NCI-H460 (cell line): ENCODE results near the gene RPS6KA2. TPM values are rescaled to one million over a fixed set of nuclear protein-coding genes. Genes with fewer than 3 reads are reported as not detected.
A peak's percentile ranks its signal among the peaks of the same experiment; 100 is the strongest.

ENCODE experiments used
- DNase-seq: peaks from one replicate; pipeline ENCODE4 v3.0.0-alpha.2; 2016; ENCODE audit warnings: low read depth; ENCODE audit errors: extremely low read depth
- total RNA-seq: library from RNA; depleted of rRNA; stranded (reverse); fragments of >200 nt; shearing (Covaris generic); gene quantifications from 2 replicates; pipeline ENCODE4 v1.2.3, GENCODE V29; 2014

The RPS6KA2 gene
- total RNA-seq, 1 experiment from 2014 or later: 6.7 TPM

DNA sequence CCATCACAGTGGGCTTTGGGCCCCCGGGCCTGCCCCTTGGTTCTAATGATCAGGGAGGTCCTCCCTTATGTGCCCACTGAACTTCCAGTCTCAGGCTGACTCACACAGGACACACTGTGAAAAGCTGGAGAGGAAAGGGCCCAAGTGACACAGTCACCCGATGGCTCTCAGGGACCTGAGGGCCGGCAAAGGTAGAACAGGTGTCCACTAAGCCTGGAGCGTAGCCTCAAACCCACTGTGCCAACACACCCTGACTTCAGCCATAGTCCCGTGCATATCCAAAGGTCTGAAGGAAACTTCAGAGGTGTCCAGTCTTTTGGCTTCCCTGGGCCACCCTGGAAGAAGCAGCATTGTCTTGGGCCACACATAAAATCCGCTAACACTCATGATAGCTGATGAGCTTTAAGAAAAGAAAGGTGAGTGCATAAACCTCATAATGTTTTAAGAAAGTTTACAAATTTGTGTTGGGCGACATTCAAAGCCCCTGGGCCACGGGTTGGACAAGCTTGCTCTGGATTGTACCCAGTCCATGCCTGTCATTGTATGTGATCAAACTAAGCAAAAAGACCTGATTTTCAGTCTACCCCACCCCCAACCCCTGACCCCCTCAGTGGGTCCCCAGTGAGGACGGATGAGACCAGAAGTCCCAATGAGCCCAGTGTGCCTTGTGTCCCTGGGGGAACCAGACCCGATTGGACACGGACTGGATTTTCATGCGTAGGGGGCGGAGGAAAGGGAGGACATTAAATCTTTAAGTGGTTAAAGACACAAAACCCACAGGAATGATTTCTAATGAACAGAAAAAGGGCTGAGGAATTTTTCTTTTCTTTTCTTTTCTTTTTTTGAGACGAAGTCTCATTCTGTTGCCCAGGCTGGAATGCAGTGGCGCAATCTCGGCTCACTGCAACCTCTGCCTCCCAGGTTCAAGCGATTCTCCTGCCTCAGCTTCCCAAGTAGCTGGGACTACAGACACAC, 46.7 kb downstream of the RPS6KA2 start:
- DNase-seq: no peak

DNA sequence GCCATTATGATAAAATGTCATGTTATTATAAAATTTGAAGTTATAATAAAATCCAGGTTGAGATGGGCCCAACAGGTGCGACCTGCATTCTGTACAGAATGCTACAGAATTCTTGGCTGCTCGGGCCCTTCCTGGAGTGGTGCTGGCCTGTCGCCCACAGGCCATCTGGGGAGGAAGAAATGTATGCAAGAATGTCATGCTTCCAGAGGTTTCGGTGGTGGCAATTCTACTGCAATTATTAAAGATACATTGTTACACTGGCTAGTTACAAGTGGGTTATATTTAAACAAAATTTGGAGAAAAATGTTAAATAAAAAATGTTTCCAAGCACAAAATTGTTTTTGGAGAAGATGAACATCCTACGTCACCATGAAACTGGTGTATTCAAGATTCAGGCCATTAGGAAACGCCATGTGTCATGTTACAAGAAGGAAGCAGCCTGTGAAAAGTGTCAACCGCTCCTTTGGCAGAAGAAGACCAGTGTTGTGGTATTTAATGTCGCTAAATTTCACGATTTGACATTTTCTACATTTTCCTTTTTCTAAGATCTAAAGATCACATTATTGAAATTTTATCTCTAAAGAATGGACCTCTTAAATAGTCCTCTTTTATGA, 47.7 kb downstream of the RPS6KA2 start:
- DNase-seq: no peak

DNA sequence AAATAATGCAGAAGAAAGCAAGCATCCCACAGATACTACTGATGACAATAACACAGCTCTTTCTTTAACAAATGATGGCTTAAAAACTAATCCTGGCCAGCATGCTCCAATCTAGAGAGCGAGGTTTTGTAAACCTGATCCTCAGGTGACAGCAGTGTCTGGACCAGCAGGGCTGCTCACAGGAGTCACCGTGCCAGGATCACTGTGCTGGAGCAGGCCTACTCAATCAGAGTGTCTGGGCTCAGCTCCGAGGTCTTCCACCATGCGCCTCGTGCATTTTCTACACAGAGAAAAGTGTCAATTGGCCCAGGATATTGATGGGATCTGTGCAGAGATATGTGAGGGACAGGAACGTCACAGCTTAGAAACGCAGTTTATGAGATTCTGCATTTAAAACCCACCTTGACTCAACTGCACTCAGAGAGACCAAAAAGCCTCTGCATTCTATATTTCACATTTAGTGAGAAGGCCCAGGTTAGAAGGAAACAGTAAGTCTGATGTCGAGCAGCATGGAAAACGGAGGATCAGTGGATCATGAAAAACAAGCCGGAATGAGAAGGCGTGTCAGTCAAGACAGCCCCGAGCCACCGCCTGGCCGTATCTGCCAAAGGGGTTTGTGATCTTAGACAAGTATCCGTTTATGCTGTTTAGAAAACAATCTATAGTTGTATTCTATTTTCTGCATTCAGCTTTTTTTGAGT, 48.4 kb downstream of the RPS6KA2 start:
- no peak for DNase-seq

DNA sequence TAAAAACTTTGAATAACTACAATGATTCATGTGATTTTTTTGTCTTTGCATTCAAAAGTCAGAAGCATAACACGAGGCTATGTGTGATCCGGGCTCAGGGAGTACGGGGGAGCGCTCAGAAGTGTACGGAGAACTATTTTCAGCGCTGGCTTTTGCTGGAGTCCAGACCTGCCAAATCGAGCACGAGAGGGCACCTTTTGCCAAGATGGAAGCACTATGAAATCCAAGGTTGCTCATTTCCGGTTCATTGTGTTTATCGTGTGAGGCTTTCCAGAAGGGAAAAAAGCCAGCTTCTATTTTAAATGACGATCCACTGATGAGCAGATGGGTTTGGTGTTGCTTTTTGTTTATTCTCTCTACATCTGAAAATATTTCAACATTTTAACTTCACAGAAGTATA, 51.8 kb downstream of the RPS6KA2 start:
- no peak for DNase-seq

DNA sequence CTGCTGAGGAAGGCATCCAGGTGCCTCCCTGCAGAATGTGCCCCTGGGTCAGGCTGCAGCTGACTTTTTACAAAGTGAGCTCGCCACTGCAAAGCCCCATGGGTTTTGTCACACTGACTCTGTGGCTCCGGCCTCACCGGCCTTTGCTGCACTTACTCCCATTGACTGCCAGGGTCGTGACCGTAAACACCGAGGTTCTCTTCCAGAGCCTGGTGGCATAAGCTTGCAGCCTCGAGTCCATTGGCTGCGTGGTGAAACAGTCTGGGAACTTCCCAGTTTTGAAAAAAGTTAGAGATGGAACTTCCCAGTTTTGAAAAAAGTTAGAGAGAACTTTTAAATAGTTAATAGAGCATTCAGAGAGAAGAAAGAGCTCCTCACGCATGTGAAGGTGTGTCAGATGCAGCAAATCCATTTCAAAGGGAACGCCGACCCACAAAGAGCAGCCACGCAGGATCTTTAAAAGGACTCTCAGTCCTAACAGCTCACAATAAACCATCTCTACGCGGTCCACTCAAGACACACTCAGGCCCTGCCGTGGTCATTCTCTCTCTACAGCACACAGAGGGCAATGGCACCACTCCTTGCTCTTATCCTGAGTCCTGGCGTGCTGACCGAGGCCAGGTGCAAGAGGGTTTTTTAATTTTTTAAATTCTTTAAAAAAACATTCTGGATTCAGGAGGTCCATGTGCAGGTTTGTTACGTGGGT, 53.4 kb downstream of the RPS6KA2 start:
- no peak for DNase-seq

DNA sequence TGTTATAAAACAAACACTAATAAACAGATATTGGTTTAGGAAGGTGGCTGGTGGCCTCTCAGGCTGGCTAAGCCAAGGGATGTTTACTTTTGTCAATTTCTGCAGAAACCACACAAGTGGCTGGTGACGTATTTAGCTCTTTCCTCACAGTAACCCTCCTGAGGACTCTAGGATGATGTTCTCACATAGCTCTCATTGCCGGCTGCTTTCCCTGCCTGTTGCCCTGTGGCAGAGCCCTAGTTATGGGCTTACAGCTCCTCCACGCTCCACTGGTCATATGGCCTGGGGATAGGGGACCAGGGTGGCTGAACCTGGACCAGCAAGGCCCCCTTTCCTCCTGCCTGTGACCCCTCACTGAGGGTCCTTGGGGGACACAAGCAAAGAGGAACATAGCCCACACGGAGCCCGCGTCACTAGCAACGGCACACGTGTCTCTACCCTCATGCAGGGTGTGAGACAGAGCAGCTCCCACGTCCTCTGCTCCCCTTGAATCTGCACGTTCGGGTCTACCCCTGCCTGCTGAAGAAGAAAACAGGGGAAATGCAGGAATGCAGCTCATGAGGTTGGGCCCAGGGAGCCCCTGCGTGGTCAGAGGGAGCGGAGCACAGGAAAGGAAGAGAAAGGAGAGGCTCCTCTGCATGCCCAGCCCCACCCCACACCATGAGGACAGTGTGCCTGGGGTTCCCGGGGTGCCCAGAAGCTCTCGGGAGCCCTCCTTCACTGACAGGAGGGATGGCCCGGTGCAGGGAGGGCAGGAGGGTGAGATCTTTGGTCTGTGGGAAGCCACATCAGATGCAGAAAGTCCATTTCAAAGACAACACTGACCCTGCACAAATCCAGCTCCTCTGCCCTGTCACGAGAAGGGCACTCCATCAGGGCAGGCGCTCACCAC, 54.4 kb downstream of the RPS6KA2 start:
- peak; percentile 62 for DNase-seq

DNA sequence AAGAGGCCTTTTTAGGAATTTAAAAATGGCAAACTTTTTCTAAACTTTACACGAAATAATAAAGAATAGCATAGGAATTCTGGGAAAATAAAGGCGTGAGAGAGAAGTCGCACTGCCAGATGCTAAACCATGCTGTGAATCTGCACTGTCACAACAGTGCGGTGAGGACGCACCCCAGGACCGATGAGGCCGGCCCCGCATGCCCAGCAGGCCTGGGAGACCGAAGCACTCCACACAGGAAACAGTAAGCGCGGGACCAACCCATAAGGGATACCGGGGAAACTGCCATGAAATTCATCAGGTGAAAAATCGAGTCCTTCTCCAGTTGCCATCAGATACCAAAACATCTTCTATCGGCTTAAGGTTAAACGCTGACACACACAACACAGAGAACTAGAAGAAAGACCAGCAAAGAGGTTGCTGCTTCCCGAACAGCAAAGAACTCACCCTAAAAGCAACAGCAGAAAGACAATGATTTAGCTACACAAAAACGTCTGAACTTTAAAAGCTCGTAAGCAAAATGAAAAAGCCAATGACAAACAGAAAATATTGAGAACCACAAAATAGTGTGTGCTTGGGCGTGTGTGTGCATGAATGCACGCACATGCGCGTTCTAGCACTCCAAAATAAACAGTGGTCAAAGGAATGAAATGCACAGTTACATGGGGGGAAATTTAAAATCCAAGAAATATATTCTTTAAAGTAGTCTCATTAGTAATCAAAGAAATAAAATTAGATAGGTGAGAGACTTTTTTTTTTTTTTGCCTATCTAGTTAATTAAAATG, 55.9 kb downstream of the RPS6KA2 start:
- DNase-seq: no peak

DNA sequence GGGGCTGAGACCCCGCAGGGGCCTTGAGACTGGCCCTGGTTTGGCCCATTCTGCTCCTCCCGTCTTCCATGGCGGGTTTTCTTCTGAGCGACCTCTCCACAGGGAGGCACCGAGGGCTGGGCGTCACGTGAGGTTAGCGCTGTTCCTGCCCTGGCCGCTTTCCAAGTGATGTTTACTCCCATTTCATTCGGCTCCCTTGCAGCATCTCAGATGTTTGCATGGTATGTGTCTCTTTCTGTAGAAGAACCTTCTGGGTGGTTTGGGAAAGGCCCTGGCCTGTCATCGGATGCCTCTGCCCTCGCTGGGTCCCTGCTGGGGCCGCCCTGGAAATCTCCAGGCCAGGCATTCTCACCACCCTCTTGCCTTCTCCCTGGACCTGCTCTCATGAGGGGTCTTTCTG, 57.8 kb downstream of the RPS6KA2 start:
- DNase-seq: no peak

DNA sequence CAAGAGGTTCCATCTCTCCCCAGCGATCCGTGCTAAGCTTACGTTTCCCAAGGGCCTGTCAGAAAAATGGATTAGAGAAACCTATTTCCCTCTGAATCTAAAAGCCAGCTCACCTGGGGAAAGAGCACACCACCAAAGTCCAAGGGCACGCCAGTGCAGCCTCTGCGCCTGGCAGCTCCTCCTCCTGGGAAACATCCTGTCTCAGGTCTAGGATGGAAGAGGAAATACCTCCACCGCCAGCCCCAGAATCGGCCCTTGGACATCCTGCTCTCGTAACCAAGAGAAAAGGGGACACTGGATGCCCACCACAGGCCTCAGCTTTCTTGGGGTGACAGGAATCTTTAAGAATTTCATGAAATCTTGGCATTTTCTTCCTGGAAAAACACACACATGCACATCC, 59.2 kb downstream of the RPS6KA2 start:
- DNase-seq: no peak

DNA sequence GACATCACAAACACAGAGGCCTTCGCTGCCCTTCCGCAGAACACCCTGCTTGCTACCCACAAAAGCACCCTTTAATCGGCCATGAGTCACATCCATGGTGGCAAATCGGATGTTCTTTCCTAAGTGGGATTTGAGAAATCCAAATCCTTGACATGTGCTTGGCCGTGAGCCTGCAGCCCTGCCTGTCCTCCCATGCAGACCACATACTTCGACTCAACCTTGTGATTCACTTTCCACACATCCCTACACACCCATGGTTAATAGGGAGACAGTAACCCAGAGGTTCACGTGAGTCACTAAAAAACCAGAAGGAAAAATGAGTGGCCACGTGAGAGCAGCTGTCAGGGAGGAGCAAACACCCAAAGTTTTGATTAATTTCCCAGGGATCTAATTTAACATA, 59.9 kb downstream of the RPS6KA2 start:
- no peak for DNase-seq

DNA sequence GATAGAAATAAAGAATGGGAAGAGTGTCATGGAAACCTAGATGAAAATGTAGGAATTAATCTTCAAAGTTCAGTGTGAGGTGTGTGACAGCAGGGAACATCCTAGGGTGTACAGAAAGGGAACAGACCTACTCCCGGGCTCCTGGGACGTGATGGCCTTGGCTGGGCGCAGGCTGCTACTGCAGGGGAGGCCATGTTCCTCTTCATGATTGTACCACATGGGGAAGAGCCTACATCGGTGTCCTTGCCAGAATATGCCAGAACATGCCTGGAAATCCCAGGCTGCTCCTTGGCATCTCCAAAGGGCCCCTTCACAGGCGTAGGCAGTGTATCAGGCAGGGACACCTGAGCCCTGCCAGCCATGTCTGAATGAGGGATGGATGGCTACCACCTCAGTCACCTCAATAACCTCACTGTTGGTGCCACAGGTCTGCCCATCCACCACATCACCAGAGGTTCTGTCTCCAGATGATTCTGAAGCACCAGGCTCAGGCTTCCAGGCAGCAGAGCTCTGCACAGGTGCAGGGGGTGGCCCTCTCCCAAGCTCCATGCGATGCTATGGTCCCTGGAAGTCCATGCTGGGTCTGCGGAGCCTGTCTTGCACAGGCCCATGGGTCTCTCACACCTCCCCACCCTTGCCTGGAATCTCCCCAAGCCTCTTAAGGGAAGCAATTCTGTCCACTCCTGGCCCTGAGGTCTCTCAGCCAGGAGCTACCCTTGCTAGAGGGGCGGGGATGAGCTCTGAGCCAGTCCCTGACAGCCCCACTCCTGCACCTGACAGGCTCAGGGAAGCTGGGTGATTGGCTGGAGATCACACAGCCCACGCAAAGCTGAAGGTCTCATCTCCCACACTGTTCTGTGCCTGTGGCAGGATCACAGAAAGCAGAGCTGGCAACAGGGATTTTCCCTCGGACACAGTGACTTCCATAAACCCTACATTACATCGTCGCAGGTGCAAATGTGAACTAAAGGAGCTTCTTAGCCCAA, 60.7 kb downstream of the RPS6KA2 start:
- no peak for DNase-seq

DNA sequence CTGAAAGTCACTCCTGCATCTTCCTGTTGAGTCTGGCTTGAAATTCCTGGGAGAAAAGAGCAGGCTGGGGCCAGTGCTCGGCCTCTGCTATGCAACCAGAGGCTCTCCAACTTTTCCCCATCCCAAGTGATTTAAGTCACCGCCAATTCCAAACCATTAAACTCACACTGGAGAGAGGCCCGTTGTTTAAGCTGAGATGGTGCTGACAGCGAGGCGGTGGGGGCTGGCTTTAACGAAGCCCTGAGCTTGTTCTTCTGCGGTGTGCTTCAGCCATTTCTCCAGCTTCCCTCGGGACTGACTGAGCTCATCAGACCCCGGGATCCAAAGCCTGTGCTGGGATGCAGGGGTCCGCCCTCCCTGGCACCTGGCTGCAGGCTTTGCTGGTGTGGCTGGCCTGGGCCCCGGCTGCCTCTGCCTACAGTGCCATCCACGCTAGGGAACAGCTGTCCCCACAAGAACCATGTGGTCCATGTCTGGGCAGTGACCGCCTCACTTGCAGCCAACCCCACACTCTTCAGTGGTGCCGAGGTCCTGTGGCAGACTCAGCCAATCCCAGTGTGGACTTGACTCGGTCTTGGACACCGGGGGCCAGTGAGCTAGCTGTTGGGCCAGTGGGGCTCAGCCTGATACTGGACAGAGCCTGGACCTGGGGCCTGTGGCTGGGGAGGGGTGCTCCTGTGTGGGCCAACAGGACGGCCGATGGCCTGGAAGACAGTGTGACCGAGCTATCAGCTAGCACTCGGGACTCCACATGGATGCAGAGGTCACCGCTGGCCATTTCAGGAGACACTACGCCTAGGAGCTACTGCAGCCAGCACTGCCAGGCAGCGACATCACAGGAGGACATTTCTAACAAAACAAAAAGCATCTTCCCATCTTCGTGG, 61.7 kb downstream of the RPS6KA2 start:
- no peak for DNase-seq

DNA sequence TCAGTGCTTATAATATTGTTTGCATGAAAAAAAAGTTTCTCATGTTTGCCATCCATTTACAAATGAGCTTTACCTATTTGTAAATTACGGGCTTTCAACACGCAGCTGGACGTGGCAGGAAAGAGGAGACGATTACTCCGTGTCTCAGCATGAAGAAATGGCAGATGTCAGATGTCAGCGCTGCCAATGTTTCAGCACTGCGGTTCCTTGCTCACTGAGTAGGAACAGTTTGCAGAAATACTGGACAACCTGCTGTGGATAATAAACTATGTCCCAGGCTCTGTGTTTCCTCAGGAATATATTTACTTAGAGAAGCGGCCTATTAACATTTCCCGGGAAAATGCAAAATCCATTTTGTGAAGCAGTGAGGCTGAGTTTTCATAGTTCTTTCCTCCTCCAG, 63.2 kb downstream of the RPS6KA2 start:
- DNase-seq: no peak

DNA sequence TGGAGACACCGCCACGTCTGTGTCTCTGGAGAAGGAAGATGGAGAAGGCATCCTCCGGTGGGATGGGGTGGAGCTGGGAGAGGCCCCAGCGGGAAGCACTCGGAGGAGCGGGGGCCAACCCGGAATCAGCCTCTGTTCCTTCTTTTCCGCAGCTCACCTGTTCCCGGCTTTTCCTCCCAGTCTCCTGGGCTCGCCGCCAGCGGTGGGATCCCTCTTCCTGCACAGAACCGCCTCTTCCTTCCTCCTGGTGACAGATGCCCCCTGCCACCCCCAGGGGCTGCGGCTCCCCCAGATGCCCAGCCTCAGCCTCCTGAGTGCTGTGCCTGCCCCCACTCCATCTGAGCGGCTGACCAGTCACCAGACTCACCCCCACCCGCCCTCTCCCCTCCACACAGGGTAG, 63.9 kb downstream of the RPS6KA2 start:
- DNase-seq: no peak

DNA sequence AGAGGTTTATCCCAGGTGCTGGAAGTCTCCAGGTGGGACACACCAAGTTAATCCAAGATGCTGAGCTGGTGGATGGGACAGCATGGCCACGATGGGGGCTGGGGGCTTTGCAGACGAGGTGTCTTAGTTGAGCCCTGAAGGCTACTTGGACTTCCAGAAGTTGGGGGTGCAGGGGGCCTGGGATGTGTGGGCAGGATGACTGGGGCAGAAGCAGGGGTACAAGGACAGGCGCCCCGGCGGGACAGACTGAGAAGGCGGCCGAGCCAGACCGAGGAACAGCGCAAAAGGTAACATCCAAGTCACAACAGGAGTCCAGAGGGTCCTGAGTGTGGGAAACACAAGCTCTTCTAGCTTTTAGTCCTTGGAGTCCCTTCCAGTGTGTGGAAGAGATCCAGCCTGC, 64.3 kb downstream of the RPS6KA2 start:
- DNase-seq: no peak

DNA sequence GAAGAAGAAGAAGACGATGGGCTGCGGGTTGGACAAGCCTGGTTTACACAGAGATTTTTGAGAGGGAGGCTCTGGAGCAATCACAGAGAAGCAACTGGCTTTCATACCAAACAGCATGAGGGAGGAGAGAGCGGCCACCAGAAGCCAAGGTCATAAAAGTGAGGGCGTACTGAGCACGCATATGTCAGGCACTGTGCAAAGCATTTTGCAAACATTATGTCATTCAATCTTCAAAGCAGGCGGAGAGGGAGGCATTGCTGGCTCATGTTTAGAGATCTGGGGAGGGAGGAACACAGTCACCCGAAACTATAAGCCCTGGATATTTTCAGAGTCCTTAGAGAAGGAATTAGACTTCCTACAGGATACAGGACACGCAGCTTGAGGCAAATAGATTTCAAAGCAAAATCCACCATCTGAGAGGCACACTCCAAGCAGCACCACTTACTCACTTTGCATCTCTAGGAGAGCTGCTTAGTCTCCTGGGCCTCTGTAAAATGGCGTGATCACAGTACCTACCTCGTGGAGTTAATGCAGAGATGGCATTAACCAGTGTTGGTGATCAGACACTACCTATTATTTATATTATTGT, 65.2 kb downstream of the RPS6KA2 start:
- no peak for DNase-seq

DNA sequence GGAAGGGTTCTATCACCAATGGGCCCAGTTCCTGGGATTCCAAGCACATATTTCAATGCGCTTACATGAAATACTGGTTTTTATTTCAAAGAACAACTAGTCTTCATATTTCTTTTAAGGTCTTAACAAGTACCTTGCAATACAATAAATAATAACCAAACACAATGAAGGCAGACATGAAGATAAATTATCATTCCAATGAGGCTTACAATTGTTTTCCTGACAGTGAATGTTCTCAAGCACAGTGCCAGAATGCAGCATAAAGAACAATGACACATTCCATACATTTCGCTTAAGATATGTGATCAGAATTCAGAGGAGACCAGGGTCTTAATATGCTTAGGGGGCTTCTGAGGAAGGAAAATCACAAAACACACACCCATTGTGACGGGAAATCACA, 66.8 kb downstream of the RPS6KA2 start:
- DNase-seq: no peak
